GM21360 (cell line): ENCODE measurements around the gene RSU1.

Source experiments
- ATAC-seq: cut with Tn5 transposase; IDR thresholded peaks from one replicate; pipeline ENCODE4 v1.9.1; 2021; ENCODE audit warnings: mild to moderate bottlenecking, moderate library complexity; ENCODE audit not compliant: unreplicated experiment

Gene RSU1

GRCh38 chr10:16822726-16823360 lies 5.6 kb upstream of the RSU1 start:
- no peak for ATAC-seq

GRCh38 chr10:16822027-16822426 lies 4.8 kb upstream of the RSU1 start:
- ATAC-seq: no peak

DNA sequence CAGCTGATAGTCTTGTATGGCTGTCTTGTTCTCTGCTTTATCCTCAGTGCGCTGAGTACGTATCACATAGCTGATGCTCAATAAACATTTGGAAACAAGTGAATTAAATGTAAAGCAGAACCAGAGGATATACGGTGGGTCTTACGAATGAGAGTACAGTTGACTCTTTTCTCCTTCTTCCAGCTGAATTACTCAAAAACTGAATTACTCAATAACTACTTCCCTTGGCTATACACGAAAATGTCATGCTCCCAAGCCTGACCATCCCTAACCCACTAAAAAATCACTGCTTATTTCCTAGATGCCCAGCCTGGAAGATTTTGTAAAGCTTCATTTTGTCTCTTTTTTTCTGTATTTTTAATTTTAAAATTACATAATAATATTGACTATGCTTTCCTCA lies 3.2 kb upstream of the RSU1 start:
- no peak for ATAC-seq

GRCh38 chr10:16820018-16820417 lies 2.8 kb upstream of the RSU1 start:
- ATAC-seq: no peak

- no peak for ATAC-seq
These were observed 2.2 kb upstream of the RSU1 start for GRCh38 chr10:16819436-16819835.

- no peak for ATAC-seq
These were observed 1.8 kb upstream of the RSU1 start for GRCh38 chr10:16819026-16819425.

GRCh38 chr10:16816830-16817124 lies 447 bp downstream of the RSU1 start:
- no peak for ATAC-seq

GRCh38 chr10:16816171-16816570 lies 1.1 kb downstream of the RSU1 start:
- no peak for ATAC-seq

DNA sequence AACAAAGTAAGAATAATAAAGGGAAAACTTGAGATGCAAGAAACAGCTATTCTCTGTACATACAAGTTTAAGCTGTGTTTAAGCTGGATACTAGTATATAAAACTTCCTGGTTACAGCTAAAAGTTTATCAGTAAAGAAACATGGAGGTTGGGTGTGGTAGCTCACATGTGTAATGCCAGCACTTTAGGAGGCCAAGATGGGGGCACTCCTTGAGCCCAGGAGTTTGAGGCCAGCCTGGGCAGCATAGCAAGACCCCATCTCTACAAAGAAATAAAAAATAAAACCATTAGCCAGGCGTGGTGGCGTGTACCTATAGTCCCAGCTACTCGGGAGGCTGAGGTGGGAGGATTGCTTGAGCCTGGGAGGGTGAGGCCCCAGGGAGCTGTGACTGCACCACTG lies 3.2 kb downstream of the RSU1 start:
- no peak for ATAC-seq

- no peak for ATAC-seq
These were observed 4.5 kb downstream of the RSU1 start for GRCh38 chr10:16812676-16813075.

DNA sequence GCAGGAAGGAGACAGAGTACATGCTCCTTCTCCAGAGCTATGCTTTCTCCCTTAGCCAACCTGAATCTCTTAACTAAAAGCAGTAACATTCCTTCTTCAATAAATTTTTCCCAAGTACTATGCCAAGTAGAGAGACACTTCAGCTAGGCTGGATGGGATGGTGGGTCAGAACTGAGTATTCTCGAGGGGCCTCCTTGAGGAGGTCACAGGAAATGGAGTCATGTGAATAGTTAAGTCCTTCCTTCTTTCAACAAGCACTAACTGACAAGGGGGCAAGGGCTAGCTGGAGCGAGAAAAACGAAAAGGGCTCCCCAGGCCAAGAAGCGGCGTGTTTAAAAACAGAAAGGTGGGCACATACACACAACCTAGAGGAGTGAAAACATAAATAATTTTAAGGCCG lies 5.5 kb downstream of the RSU1 start:
- ATAC-seq: no peak

- ATAC-seq: no peak
These were observed 5.9 kb downstream of the RSU1 start for GRCh38 chr10:16811292-16811691.

GRCh38 chr10:16809074-16809718 lies 8.0 kb downstream of the RSU1 start:
- peak; percentile 80 for ATAC-seq

DNA sequence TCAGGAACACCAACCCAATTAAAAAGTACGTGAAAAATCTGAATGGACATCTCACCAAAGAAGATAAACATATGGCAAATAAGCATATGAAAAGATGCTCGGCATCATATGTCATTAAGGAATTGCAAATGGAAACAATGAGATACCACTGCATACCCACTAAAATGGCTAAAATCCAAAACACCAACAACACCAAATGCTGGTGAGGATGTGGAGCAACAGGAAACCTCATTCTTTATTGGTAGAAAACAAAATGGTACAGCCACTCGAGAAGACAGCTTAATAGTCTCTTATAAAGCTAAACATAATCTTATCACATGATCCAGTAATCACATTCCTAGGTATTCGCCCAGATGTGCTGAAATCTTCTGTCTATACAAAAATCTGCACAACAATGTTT lies 13.1 kb downstream of the RSU1 start:
- ATAC-seq: no peak

DNA sequence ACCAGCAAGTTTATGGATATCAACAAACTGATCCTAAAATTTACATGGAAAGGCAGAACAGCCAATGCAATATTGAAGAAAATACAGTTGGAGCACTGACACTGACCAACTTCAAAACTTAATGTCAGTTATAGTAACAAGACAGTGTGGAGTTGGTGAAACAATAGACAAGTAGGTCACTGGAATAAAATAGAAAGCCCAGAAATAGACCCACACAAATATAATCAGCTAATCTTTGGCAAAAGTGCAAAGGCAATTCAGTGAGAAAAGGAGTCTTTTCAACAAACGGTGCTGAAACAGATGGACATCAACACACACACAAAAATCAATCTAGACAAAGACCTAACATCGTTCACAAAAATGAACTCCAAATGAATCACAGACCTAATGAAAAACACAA lies 13.8 kb downstream of the RSU1 start:
- no peak for ATAC-seq

DNA sequence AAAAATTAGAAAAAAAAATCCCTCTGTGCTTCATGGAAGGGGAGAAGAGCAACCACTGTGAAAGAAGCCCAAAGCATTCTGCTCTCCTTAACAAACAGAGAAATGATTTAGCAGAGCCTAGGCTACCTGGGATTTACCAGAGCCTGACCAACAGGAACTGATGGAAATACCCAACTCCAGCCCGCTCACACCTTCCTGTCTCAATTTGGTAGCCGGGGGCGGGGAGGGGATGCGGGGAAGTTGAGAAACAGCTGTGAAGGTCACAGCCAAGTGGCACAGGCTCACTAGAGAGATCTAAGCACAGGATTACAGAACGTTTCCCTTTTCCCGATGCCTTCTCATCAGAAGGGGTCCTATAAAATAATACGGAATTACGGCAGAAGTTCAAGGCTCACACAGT lies 17.6 kb downstream of the RSU1 start:
- peak; percentile 91 for ATAC-seq

DNA sequence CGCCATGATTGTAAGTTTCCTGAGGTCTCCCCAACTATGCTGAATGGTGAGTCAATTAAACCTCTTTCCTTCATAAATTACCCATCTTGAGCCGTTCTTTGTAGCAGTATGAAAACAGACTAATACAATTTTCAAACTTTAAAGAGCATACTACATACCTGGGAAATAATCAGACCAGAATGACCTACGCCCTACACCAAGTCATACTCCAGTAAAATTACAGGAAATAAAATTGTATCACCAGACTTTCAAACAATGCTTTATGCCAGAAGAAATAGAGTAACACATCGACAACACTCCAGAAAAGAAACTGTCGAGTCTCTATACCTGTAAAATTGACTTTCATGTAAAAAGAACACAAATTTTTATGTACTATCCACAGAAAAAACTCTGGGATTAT lies 18.7 kb downstream of the RSU1 start:
- no peak for ATAC-seq

DNA sequence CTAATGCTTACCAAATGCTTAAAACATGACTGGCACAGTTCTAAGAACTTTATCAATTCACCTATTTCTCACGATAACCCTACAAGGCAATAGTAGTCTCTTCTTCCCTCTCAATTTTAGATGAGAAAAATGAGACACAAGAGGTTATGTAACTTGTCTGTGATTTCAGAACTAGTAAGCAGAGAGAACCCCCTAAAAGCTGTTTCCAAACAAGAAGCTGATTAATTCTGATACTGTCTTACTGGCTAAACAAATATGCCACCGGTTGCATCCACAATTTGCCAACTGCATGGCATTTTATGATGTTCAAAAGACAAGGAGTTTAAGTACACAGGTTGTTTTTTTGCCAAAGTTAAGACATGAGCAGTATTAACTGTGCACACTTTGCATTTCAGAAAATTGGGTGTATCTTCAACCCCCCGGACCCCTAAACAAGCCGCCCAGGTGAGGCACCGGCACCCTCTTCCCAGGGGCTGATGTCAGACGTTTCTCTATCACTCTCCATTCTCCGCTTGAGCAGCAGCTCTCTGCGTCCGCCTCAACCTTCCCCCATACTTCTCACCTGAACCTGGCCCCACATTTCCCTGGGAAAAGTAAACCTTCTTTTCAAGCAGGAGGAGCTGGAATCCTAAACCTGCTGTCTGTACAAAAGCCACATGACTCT lies 21.7 kb downstream of the RSU1 start:
- no peak for ATAC-seq

- no peak for ATAC-seq
These were observed 23.2 kb downstream of the RSU1 start for GRCh38 chr10:16794005-16794404.

DNA sequence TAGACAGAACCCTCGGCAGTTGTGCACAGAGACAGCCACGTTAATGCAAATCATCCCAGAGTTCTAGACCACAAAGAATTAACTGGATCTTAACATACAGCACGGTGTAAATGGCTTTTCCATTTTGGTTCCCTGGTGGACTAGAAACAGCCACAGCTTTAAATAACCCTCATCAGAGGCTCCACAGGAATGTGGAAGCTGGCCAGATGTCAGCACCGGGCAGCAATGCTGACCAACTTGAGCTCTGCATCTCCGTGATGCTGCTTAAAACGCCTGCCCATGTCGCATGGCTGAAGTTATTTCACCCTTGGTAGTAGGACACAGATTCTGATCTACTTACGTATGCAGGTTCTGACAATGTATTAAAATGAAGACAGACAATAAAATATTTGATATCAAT lies 24.5 kb downstream of the RSU1 start:
- ATAC-seq: no peak

DNA sequence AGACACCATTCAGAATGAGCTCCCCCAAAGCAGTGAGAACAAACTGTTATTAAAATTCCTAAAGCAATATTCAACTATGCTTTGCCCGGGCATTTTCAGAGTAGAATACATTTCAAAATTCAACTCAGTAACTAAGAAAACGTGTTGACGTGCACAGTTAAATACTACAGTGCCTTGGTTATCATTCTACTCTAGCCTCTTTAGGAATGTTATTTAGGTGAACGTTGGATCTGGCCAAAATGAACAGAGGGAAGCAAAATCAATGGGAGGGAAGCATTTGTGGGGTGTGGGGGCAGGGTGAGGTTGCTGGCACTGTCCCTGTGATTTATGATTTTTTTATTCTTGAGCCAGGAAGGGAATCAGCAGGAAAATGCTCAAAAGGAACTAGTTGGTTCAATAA lies 27.5 kb downstream of the RSU1 start:
- no peak for ATAC-seq

DNA sequence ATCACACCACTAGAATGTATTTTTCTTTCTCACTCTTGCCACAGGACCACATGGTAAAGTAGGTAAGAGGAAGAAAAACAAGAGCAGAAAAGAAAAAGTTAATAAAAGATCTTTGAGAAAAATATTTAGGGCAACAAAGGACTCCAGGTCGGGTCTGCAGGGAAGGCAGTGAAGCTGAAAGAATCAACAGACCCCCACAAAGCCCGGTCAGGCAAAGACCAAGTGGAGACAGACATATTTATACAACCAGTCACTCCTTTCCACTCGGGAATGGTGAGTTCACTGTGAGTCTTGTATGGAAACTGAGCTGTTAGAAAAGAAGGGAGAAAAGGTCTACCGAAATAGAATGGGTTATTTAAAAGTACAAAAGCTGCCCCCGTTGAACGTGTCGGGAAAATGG lies 28.0 kb downstream of the RSU1 start:
- no peak for ATAC-seq

DNA sequence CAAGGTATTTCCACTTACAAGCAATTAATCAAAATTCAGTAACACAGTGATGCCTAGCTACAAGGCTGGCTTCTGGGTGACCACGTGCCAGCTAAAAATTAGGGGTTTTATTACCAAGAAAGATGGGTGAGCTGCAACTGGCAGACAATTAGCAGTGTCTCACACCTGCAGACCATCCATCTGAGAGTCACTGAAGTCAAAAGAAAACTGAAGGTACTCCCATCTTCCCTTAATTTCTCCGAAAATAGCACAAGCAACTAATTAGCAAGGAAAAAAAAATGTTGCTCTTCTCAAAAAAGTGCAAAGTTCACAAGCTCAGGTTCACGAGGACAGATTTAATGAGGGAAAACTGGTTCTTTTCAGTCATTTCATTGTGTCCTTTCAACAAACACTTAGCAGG lies 28.4 kb downstream of the RSU1 start:
- no peak for ATAC-seq
